Ishikawa (cell line): Measurements from ENCODE around the gene SIKE1.

Source experiments
- CEBPB ChIP-seq: IDR thresholded peaks from 2 replicates; pipeline ENCODE4 v1.6.1; 2012
- CREB1 ChIP-seq: IDR thresholded peaks from 2 replicates; pipeline ENCODE4 v1.6.1; 2012; ENCODE audit warnings: low read depth
- EGR1 ChIP-seq: IDR thresholded peaks from 2 replicates; pipeline ENCODE4 v1.6.1; 2012
- EP300 ChIP-seq: IDR thresholded peaks from 2 replicates; pipeline ENCODE4 v1.6.1; 2012; ENCODE audit warnings: borderline replicate concordance
- FOXM1 ChIP-seq: IDR thresholded peaks from 2 replicates; pipeline ENCODE4 v1.6.1; 2012; ENCODE audit warnings: low read depth, borderline replicate concordance
- RAD21 ChIP-seq: IDR thresholded peaks from 2 replicates; pipeline ENCODE4 v1.6.1; 2012; ENCODE audit warnings: low read depth
- TAF1 ChIP-seq: IDR thresholded peaks from 2 replicates; pipeline ENCODE4 v1.6.1; 2012; ENCODE audit warnings: low read depth, mild to moderate bottlenecking
- TCF12 ChIP-seq: IDR thresholded peaks from 2 replicates; pipeline ENCODE4 v1.6.1; 2012; ENCODE audit warnings: low read depth
- TEAD4 ChIP-seq: IDR thresholded peaks from 2 replicates; pipeline ENCODE4 v1.6.1; 2012
- USF1 ChIP-seq: IDR thresholded peaks from 2 replicates; pipeline ENCODE4 v1.6.1; 2012
- YY1 ChIP-seq: IDR thresholded peaks from 2 replicates; pipeline ENCODE4 v1.6.1; 2012; ENCODE audit warnings: low read depth
- ZBTB7A ChIP-seq: IDR thresholded peaks from 2 replicates; pipeline ENCODE4 v1.6.1; 2012; ENCODE audit warnings: low read depth
- TF ChIP-seq, protein P1 (sequence below): IDR thresholded peaks from 2 replicates; pipeline ENCODE4 v1.6.1; 2012; ENCODE audit warnings: low read depth, mild to moderate bottlenecking
- TF ChIP-seq, protein P2 (sequence below): IDR thresholded peaks from 2 replicates; pipeline ENCODE4 v1.6.1; 2012

DNA sequence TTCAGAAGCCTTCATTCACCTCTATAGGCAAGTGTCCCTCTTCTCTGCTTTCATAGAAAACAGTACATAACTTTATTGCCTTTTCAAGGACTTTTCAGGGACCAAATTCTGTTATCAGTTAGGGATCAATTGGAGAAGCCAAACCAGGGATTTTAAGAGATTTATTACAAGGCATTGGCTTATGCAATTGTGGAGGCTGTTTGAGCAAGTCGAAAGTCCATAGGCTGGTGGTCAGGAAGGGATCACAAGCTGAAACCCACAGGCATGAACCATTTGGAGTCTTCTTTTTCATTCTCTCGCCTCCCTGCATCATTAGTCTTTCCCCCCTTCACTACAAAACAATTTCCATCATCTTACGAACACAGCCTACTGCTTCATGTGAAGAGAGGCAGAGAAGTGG is 39.4 kb upstream of the SIKE1 start:
- no peak for TF ChIP-seq YY1
- no peak for TF ChIP-seq CREB1
- TF ChIP-seq EP300 = no peak
- no peak for TF ChIP-seq USF1
- TF ChIP-seq CEBPB = no peak
- TF ChIP-seq, protein P1, sequence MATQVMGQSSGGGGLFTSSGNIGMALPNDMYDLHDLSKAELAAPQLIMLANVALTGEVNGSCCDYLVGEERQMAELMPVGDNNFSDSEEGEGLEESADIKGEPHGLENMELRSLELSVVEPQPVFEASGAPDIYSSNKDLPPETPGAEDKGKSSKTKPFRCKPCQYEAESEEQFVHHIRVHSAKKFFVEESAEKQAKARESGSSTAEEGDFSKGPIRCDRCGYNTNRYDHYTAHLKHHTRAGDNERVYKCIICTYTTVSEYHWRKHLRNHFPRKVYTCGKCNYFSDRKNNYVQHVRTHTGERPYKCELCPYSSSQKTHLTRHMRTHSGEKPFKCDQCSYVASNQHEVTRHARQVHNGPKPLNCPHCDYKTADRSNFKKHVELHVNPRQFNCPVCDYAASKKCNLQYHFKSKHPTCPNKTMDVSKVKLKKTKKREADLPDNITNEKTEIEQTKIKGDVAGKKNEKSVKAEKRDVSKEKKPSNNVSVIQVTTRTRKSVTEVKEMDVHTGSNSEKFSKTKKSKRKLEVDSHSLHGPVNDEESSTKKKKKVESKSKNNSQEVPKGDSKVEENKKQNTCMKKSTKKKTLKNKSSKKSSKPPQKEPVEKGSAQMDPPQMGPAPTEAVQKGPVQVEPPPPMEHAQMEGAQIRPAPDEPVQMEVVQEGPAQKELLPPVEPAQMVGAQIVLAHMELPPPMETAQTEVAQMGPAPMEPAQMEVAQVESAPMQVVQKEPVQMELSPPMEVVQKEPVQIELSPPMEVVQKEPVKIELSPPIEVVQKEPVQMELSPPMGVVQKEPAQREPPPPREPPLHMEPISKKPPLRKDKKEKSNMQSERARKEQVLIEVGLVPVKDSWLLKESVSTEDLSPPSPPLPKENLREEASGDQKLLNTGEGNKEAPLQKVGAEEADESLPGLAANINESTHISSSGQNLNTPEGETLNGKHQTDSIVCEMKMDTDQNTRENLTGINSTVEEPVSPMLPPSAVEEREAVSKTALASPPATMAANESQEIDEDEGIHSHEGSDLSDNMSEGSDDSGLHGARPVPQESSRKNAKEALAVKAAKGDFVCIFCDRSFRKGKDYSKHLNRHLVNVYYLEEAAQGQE = no peak
- TF ChIP-seq, protein P2, sequence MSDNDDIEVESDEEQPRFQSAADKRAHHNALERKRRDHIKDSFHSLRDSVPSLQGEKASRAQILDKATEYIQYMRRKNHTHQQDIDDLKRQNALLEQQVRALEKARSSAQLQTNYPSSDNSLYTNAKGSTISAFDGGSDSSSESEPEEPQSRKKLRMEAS = no peak
- no peak for TF ChIP-seq EGR1
- TF ChIP-seq TEAD4 = no peak
- TF ChIP-seq FOXM1 = no peak
- no peak for TF ChIP-seq TCF12
- TF ChIP-seq RAD21 = no peak
- TF ChIP-seq ZBTB7A = no peak
- no peak for TF ChIP-seq TAF1
